Kidney tubule cell (primary cell): ENCODE results near the gene SCAMP5.

Source experiments
- DNase-seq: peaks from one replicate; pipeline ENCODE4 v3.0.0-alpha.2; 2018; ENCODE audit warnings: low spot score

SCAMP5 gene

DNA sequence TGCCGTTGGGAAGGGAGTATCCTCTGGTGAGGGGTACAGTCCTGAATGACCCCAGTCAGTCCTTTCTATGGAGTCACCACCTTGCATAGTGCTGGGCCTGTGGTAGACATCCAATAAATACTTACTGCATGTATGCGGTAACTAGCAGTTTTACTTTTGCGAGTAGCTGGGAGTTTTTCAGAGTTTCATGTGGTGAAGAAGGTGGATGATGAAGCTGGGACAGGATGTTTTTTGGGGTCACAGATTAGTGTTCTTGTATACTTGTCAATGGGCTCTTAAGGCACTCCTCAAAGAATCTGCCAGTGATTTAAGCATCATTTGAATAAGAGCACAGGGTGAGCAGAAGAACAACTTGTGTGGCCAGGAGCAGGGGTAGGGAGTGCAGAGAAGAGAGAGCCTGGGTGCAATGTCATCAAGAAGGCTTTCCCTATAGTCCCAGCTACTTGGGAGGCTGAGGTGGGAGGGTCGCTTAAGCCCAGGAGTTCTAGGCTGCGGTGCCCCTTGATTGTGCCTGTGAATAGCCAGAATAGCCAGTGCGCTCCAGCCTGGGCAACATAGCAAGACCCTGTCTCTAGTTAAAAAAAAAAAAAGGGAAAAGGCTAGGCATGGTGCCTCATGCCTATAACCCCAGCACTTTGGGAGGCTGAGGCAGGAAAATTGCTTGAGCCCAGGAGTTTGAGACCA, 50.1 kb downstream of the SCAMP5 start:
- DNase-seq, result no peak

DNA sequence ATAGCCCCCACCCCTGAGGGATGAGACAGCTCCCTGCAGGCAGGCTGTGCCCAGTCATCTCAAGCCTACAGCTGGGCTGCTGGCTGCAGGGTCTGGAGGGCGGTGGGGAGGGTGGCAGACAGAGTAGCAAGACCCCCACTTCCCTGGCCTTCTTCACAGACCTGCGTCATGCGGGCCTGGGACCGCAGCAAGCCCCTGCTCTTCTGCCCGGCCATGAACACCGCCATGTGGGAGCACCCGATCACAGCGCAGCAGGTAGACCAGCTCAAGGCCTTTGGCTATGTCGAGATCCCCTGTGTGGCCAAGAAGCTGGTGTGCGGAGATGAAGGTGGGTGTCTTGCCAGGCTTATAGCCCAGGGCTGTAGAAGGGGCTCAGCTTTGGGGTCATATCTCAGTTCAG, 53.0 kb downstream of the SCAMP5 start:
- no peak for DNase-seq

DNA sequence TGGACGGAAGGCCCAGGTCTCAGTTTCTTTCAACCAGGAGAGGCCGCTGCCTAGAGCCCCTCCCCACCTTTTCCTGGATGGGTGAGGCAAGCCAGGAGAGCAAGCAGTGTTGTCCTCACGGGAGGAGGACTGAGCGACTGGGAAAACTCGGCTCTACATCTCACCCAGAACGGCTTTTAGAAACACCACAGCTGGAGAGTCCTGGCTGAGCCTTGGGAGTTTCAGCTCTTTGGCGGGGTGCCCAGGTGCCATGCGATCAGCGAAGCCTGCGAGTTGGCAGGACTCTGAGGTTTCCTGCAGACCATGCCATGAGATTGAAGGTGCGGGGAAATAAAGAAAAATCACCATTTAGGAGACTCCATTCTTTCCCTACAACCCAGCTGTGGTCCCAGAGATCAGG, 54.0 kb downstream of the SCAMP5 start:
- peak; percentile 70 for DNase-seq

DNA sequence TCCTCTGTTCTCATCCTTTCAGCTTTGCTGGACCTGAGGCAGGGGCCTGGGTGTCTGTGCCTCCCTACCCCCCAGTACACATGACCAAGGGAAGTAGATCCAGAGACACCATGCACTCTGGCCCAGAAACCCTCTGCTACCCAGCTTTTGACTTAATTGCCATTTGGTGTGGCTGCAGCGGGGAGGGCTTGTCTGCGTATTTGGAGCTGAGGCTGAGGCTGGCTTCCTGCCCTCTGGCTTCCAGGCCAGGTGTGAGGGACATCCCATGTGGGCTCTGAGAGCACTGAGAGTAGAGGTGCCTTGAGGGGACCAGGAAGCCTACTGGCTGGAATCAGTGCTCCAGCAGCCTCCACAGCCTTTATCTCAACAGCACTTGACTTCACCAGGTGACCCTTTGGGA, 54.9 kb downstream of the SCAMP5 start:
- no peak for DNase-seq

DNA sequence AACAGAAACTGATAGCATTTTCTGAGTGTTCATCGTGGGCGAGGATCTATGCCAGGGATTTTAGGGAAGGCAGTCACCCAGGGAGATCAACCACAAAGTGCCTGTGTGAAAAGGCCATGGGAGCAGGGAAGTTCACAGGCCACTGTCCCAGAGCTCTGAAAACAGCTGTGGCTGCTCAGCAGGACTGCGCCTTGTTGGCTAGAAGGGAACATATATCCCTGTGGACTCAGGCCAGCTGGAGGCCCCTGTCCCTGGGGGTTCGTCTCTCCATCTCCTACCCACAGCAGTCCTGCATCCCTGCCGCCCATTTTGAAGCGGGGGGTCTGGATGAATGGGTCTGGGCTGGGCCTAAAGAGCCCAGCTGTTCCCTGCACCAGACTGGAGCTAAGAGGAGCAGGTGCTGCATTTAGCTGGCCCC, 55.8 kb downstream of the SCAMP5 start:
- DNase-seq, result no peak

DNA sequence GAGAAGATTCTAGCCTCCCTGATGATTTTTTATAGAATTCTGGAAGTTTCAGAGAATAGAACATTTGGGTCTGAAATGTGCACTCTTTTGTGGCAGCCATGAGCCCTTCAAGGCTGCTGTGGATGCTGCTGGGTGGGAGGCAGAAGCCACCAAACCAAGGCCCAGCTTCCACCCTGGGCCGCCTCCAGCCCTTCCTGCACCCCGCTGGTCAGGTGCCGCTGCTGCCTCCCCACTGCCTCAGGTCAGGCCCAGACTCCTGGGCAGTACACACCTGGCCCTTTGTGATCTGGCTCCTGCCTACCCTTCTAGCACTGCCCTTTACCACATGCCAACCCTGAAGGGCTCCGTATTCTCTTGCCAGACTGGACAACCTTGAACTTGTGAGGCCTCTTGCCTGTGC, 56.3 kb downstream of the SCAMP5 start:
- no peak for DNase-seq

DNA sequence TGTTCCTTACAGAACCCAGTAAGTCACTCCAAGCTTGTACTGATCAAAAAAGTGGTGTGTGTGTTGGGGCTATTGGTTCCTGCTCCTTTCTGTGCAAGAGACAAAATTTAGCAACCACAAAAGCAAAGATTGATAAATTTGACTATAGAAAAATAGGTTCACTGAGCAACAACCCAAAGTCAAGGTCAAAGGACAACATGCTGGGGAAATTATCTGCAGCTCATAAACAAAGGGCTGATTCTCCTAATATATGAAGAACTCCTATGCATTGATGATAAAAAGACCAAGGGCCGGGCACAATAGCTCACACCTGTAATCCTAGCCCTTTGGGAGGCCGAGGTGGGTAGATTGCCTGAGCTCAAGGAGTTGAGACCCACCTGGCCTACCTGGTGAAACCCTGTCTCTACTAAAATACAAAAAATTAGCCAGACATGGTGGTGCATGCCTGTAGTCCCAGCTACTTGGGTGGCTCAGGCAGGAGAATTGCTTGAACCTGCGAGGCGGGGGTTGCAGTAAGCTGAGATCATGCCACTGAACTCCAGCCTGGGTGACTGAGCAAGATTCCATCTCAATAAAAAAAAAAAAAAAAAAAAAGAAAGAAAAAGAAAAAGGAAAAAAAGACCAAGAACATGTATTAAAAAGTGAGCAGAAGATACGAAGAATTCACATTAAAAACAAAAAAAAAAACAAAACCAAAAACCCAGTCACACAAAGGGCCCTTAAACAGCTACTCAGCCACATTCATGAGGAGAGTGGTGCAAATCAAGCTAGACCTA, 57.8 kb downstream of the SCAMP5 start:
- no peak for DNase-seq

DNA sequence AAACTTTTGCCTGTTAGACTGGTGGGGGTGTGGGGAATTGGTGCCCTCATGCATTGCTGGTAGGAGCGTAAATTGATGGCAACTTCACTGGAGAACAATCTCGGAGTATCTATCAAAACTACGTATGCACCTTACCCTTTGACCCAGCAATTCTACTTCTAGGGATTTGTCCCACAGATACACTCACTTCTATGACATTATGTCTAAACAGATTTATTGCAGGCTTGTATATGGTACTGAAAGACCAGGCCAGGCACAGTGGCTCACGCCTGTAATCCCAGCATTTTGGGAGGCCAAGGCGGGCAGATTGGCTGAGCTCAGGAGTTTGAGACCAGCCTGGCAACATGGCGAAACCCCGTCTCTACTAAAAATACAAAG, 58.4 kb downstream of the SCAMP5 start:
- no peak for DNase-seq

DNA sequence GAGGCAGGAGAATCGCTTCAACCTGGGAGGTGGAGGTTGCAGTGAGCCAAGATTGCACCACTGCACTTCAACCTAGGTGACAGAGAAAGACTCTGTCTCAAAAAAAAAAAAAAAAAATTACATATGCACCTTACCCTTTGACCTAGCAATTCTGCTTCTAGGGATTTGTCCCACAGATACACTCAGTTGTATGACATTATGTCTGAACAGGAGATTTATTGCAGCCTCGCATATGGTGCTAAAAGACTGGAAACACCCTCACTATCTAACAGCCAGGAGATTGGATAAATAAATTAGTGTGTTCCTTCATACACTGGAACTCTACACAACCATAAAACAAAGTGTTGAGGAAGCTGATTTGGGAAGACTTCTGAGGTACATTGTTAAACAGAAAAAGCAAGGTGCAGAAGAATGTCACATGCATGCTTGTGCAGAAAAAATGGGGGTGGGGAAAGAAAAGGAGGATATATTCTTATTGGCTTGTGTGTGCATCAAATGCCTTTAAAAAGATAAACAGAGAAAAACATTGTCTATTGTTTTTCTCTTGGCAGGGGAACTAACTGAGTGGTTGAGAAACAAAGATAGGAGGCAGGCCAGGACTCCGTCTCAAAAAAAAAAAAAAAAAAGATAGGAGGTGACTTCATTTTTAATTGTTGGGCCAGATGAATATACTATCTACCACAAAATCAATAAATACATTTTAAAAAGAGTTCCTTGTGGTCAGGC, 59.0 kb downstream of the SCAMP5 start:
- no peak for DNase-seq

DNA sequence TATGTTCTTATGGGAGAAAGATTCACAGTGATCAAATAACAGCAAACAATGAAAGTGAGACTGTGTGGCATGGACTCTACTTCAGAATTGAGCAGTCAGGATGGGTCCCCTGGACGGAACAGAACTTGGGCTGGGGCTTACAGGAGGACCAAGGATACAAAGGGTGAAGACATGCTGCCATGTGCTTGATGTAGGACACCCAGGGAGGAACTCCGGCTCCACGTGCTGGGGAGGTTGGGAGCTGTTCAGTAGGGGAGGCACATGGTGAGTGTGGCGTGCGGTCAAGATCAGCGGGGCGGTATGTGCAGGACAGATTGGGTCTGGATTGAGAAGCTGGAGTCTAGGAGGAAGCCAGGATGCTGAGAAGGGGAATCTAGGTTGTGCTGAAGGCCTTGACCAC, 60.7 kb downstream of the SCAMP5 start:
- DNase-seq, result no peak

DNA sequence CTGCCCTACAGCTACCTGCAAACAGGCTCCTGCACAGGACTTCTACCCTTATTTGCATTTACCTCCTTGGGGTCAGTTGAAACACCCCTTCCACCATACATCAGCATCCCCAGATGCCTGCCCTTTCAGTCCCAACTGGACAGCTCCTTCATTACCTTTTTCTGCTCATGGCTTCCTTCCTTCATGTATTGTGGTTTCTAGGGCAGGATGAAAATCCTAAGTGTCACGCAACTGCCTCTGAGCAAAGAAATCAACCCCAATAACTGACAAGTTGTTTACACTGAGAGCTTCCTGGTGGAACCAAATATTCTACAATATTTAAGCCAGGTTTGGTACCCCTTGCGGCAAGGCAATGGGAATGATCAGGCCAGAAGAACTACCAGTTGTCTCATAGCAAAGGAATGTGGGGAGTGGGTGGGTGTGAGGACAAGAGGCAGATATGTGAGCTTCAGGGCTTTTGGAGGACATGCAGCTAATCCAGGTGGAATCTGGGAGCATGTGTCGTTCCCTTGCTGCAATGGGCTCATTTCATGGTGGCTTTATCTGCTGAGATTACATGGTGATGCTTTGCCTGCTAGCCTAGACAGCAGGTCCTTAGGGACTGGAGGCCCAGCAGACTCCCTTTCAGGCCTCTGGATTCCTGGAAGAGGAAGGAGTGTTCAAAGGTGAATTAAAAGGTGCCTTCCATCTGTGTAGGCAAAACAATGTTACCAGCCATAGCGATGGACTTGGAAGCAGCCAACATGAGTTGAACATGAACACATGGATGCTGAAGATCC, 63.0 kb downstream of the SCAMP5 start:
- peak; percentile 47 for DNase-seq

DNA sequence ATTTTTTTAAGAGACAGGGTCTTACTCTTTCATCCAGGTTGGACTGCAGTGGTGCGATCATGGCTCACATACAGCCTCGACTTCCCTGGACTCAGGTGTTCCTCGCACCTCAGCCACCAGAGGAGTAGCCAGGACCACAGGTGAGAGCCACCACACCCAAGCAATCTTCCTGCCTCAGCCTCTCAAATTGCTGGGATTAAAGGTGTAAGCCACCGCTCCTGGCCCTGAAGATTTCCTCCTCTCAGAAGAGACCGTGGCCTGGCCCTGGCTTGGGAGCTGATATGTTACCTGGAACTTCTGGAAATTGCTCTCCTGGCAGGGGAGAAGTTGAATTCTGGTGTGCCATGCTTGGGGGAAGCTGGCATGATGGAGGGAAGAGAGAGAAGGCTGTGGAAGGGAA, 64.2 kb downstream of the SCAMP5 start:
- no peak for DNase-seq

DNA sequence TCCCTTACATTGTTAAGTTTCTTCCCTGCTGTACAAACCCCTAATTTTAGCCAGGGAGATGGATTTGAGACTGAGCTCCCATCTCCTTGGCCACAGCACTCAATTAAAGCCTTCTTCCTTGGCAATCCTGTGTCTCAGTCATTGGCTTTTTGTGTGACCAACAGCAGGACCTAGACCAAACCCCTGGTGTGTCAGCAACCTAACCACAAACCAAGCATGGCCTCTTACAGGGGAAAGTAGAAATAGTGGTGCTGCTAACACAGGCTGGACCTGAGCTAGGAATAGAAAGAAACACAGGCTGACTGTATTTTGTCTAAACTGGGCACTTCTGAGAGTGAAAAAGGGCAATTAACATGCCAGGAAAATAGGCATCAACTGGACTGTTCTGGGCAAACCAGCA, 65.9 kb downstream of the SCAMP5 start:
- DNase-seq, result peak; percentile 63

DNA sequence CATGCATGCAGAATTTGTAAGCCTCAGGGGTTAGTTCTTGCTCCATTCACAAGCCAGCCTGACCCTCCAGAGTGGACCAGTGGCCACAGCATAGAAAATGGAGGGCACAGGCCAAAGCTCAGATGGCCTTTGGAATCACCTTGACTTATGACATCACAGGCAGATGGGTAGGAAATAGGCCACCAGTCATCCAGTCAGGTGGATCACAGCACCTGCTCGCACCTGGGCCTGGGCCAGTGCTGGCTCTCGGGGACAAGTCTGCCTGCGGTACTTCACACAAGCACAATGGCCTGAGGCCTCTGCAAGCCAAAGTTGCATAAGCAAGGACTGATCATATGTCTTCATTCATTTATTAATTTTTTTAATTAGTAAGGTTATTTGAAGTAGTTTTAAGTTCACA, 67.3 kb downstream of the SCAMP5 start:
- DNase-seq, result no peak

DNA sequence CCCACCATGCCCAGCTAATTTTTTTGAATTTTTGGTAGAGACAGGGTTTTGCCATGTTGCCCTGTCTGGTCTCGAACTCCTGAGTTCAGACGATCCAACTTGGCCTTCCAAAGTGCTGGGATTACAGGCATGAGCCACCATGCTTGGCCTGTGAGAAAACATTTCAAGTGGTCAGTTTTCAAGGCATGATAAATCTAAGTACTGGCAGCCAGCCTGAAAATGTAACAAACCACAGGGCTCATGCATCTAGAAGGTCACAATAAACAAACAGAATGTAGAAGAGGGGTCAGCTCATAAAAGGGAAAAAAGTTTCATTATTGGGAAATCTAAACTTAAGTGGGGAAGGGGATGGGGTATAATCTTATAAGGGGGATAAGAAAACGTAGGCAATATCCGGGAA, 68.0 kb downstream of the SCAMP5 start:
- DNase-seq, result no peak

DNA sequence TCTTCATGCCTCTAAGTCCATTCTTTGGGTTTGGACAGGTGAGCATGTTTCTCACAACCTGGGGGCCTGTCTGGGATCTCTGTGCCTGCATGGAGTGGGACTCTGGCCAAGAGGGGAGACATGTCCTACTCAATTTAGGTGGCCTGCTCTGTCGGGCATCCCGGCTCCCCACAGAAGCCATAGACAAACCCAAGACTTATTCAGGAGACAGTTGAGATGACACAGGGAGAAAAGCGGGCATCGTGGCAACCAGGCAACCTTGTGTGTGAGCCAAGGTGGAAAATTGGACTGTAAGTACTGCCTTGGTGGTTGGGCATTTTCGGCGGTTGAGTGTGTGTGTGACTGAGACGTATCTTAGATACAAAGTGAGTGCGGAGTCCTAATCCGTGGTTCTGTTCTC, 68.5 kb downstream of the SCAMP5 start:
- DNase-seq, result no peak

DNA sequence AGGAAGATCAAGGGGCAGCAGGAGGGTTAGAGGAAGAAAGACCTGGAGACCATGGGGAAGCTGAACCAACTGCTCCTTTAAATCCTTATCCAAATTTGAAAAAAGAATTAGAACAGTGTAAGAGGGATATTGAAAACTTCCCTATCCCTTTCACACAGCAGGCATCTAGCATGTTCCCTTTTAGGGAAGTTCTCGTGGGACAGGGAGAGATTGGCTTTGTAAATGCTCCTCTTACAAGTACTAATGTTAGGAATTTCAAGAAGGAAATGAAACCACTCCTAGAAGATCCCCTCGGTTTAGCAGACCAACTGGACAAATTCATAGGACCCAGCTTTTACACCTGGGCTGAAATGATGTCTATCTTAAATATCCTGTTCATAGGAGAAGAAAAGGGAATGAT, 69.5 kb downstream of the SCAMP5 start:
- DNase-seq, result peak; percentile 3

DNA sequence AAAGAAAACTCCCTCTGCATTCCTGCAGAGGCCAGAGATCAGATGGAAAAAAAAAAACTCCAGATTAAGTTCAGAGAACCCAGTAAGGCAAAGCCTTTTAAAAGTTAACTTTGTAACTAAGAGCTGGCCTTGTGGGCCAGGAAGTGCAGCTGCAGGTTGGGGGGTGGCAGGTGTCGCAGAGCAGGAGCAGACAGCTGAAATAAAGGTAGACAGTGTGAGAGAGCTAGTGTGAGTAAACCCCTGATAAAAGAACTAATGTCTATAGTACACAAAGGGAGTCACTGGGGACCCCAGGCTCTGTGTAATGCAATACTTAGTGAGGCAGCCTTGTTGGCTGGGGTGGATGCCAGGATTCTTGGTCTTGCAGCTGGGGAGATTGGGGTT, 70.1 kb downstream of the SCAMP5 start:
- peak; percentile 31 for DNase-seq

DNA sequence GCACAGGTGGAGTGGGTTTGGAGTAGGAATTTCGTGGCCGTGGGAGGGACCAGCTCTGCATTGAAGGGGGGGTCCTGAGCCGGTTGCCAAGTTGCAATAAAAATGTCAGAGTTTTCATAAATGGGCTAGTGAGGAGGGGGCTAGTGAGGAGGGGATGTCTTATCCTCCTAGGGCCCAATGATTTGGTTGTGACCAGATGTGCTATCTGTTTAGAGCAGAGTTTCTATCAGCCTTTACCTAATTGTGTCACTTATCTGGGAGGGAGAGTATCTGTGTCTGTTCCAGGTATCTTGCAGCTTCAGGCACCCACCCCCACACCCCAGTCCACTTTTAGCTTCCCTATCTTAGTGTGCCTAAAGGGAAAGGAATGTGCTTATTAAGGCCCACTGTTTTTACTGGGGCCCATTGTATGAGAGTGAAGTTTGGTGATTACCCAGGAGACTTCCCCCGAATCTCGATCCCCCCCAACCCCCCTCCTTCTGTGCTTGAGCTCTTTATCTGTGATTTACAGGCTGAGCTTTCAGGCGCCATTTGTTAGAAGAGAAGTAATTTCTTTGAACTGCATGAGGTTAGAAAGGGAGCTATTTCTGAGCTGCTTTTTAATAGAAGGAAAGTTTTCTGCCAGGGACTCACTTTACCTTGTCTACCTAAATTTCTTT, 70.6 kb downstream of the SCAMP5 start:
- peak; percentile 30 for DNase-seq

DNA sequence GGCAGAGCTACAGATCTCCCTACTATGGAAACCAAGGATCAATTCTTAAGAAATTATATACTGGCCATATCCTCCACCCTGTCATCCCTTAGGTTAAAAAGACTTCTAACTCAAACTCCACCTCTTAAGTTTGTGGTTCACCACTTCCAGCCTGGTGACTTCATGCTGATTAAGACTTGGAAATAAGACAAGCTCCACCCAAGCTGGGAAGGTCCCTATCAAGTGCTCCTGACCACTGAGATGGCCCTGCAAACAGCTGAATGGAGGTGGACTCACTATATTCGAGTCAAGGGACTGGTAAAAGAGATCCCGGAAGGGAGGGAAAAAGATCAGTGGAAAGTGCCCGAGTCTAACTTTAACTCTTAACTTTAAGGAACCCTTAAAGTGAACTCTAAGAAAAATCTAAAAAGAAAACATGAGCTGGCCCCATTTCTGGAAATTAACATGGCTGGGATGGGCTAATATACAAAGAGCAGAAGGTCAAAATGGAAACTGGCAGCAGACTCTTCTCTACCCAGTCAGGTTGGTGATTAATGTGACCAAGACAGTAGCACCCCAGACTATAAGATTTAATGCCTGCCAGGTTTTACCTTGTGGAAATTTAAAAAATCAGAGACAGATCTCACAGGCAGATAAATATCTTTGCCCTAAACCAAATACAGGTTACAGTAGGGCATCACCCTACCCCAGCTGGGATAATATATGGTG, 71.9 kb downstream of the SCAMP5 start:
- DNase-seq, result peak; percentile 87

DNA sequence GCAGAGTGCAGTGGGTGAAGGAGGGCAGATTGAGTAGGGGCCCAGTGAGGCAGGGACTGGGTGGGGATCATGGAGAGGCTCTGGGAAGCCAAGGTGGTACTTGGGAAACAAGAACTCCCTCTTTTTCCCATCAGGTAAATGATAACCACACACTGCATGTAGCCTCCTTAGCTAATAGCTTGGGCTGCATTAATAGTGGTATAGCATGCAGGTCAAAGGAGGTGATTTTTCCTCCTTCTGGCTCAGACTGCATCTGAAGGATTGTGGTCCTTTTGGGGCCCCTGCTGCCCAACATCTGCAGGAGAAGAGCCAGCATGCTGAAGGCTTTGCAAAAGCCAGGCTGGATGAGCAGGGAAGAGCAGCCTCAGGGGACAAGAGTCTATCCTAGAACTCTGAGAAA, 73.4 kb downstream of the SCAMP5 start:
- DNase-seq, result no peak
